CD4-positive, alpha-beta T cell treated with Interleukin-10 for 1 hour (primary cell): ENCODE results near the gene ARMC2.
"Not testable (repeated sequence)": the region's sequence is repeated elsewhere in the genome, so short reads cannot be mapped to it uniquely, and the experiment has no call there.

ENCODE experiments used
- DNase-seq: peaks from one replicate; pipeline ENCODE4 v3.0.0-alpha.2; 2020

Gene ARMC2

GRCh38 chr6:108873971-108874370 lies 25.7 kb downstream of the ARMC2 start:
- DNase-seq = no peak

- DNase-seq = peak; percentile 39
Observed at GRCh38 chr6:108874470-108875160, 26.4 kb downstream of the ARMC2 start.

- DNase-seq = no peak
Observed at GRCh38 chr6:108875161-108875555, 26.9 kb downstream of the ARMC2 start.

- no peak for DNase-seq
Observed at GRCh38 chr6:108877046-108877751, 29.0 kb downstream of the ARMC2 start.

- DNase-seq = no peak
Observed at GRCh38 chr6:108878942-108879341, 30.7 kb downstream of the ARMC2 start.

- no peak for DNase-seq
Observed at GRCh38 chr6:108883172-108883571, 35.0 kb downstream of the ARMC2 start.

GRCh38 chr6:108884211-108885059 lies 36.2 kb downstream of the ARMC2 start:
- DNase-seq = no peak

- no peak for DNase-seq
Observed at GRCh38 chr6:108888052-108888451, 39.8 kb downstream of the ARMC2 start.

- no peak for DNase-seq
Observed at GRCh38 chr6:108888745-108889144, 40.5 kb downstream of the ARMC2 start.

- not testable (repeated sequence) for DNase-seq
Observed at GRCh38 chr6:108890898-108891297, 42.7 kb downstream of the ARMC2 start.

- no peak for DNase-seq
Observed at GRCh38 chr6:108895571-108895970, 47.3 kb downstream of the ARMC2 start.

- DNase-seq = peak; percentile 70
Observed at GRCh38 chr6:108896111-108896661, 48.0 kb downstream of the ARMC2 start.

GRCh38 chr6:108897371-108897770 lies 49.1 kb downstream of the ARMC2 start:
- DNase-seq = no peak

GRCh38 chr6:108902382-108902792 lies 54.2 kb downstream of the ARMC2 start:
- DNase-seq = no peak

- no peak for DNase-seq
Observed at GRCh38 chr6:108903796-108904195, 55.6 kb downstream of the ARMC2 start.

- DNase-seq = no peak
Observed at GRCh38 chr6:108904741-108905140, 56.5 kb downstream of the ARMC2 start.

GRCh38 chr6:108914235-108915022 lies 66.2 kb downstream of the ARMC2 start:
- peak; percentile 48 for DNase-seq

- no peak for DNase-seq
Observed at GRCh38 chr6:108915258-108915657, 67.0 kb downstream of the ARMC2 start.

GRCh38 chr6:108916026-108916686 lies 67.9 kb downstream of the ARMC2 start:
- no peak for DNase-seq

GRCh38 chr6:108920751-108921150 lies 72.5 kb downstream of the ARMC2 start:
- no peak for DNase-seq

GRCh38 chr6:108921547-108922361 lies 73.5 kb downstream of the ARMC2 start:
- DNase-seq = no peak
